SK-N-SH treated with all-trans-retinoic acid at 6 μM for 48 hours (cell line): ENCODE measurements around the gene GARIN5A.

Experiments
- CREB5 ChIP-seq: fragments of 250-450 bp; sonication (Bioruptor Pico); IDR thresholded peaks from 2 replicates; pipeline ENCODE4 v1.5.1; 2020; ENCODE audit warnings: low read depth, mild to moderate bottlenecking, moderate library complexity
- CSRNP3 ChIP-seq: fragments of 250-450 bp; sonication (Bioruptor Pico); IDR thresholded peaks from 2 replicates; pipeline ENCODE4 v1.5.1; 2021; ENCODE audit warnings: mild to moderate bottlenecking, moderate library complexity
- ESRRG ChIP-seq: fragments of 250-450 bp; sonication (Bioruptor Pico); IDR thresholded peaks from 2 replicates; pipeline ENCODE4 v1.6.1; 2021; ENCODE audit warnings: mild to moderate bottlenecking
- GLIS3 ChIP-seq: fragments of 250-450 bp; sonication (Bioruptor Pico); IDR thresholded peaks from 2 replicates; pipeline ENCODE4 v1.5.0; 2020; ENCODE audit warnings: mild to moderate bottlenecking, moderate library complexity
- RARB ChIP-seq: fragments of 250-450 bp; sonication (Bioruptor Pico); IDR thresholded peaks from 2 replicates; pipeline ENCODE4 v1.8.0; 2021; ENCODE audit warnings: mild to moderate bottlenecking, moderate library complexity
- ZNF8 ChIP-seq: fragments of 450-650 bp; formaldehyde crosslinking; IDR thresholded peaks from 2 replicates; pipeline ENCODE4 v1.5.0; 2020; ENCODE audit warnings: mild to moderate bottlenecking, moderate library complexity

- no peak for TF ChIP-seq GLIS3 (CRISPR knock-in tag)
- no peak for TF ChIP-seq ESRRG (CRISPR knock-in tag)
- no peak for TF ChIP-seq CREB5
- TF ChIP-seq RARB (CRISPR knock-in tag), result no peak
- TF ChIP-seq ZNF8 (CRISPR knock-in tag), result no peak
- no peak for TF ChIP-seq CSRNP3 (CRISPR knock-in tag)
Measured at GRCh38 chr19:50516964-50517703, 40.5 kb upstream of the GARIN5A start.
